Stimulated activated CD4-positive, alpha-beta T cell treated with anti-CD3 and anti-CD28 coated beads, TNF-alpha, amount 100 ng/mL, for 1 hour (primary cell): ENCODE measurements around the gene CRYZL1.
A peak's percentile ranks its signal among the peaks of the same experiment; 100 is the strongest.

ENCODE experiments used
- DNase-seq, 3 donors: peaks; one replicate each; pipeline ENCODE4 v3.0.0-alpha.2; 2020; ENCODE audit warnings: low read depth in 3 of 3, low spot score in 1 of 3

CRYZL1 gene

DNA sequence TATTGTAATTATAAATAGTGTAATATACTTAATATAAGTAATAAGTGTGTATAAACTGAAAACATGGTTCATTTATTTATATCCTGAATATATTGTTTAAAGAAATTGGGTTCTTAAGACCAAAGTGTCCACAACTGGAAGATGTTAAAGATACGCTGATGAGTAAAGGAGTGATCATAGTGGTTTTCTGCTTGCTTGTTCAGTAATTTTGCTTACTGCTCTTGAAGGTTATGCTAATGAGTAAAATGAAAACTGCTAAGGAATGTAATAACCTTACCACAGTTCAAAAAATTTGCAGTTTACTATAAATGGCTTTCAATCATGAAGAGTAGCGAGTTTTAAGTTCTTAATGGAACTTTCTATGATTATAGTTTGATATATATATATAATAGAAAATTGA lies 75.0 kb downstream of the CRYZL1 start:
- no peak for DNase-seq

DNA sequence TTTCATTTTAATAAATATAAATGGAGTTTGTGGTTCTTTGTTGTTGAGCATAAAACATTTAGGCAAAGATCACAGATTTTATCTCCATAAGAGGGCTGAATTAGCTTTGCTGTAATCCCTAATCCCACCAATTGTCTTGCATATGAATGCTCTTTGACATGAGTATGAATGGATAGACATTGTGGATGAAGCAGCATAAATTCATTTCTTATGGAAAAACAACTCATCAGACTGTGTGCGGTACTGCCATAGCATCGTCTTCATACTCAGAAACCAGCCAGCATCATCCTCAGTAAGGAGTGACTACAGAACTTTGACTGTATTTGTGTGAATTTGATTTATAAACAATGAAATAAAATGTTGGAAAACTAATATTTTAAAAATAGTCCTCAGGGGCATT lies 79.2 kb downstream of the CRYZL1 start:
- no peak for DNase-seq

DNA sequence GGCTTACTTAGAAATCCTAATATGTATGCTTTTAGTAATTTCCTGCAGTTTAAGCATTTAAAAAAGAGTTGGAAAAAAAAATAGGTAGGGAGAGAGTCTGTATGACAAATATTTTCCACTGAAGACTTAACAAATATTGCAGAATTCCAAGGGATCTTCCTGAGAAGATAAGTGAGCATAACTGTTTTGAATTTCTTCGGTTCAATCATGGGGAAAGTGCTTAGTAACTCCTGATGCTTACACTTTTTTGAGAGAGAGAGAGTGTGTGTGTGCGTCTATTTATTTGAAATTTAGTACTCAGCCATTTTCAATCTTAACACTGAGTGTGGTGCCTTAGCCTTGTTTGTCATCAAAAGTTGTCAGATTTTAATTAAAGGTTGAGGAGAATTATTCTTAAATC lies 80.2 kb downstream of the CRYZL1 start:
- no peak for DNase-seq

DNA sequence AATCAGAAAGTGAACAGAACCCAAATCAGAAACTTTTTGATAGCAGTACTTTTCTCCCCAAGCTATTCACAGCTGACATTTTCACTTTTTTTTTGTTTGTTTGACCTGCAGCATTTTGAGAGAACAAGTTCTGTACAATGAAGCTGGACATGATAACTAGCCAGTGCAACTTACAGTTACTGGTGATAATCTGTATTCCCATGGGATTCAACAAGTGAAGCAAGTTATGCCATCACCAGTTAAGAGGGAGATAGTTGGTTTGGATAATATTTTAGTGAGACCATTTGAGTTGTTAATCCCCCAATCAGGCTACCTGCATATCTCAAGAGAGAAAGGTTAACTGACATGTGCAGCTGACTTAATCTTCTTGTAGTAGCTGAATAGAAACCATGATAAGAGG lies 80.6 kb downstream of the CRYZL1 start:
- DNase-seq = no peak

DNA sequence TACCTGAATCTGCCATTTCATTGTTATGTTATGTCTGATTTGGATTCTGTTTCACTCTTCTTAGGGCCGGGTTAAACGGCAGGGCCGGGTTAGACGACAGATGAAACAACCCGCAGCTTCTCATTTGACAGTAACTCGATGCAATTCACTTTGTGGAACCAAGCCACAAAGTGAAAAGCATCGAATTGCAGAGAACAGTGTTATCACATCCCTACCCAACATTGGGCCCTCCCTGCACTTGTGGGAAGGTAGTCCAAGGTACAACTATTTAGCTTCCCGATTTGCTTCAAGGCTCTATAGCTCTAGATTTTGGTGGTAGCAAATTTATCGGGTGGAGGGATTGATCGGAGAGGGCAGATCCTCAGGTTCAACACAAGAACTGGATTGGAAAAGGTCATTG lies 81.7 kb downstream of the CRYZL1 start:
- DNase-seq = no peak

DNA sequence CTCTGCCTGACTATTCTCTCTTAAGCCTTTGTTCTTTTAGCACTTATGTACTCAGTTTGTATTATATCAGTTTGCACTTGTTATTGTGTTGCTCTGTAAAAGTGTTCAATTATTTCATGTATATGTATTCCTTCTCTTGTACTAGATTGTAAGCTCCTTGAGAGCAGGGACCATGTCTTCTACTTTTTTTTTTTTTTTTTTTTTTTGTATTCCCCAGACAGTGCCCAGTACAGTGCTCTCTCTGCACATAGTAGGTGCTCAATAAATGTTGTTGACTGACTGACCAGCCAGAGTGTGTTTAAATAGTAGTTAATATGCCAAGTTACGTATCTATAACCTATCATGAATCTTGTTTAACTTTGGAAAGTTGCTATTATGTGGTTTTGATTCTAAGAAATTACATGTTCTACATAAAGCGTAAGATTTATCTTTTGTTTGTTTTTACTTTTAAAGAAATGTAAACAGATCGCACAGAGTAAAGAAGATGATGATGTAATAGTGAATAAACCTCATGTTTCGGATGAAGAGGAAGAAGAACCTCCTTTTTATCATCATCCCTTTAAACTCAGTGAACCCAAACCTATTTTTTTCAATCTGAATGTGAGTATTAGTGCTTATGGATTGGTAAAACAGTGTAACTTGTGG lies 82.6 kb downstream of the CRYZL1 start:
- DNase-seq = no peak

DNA sequence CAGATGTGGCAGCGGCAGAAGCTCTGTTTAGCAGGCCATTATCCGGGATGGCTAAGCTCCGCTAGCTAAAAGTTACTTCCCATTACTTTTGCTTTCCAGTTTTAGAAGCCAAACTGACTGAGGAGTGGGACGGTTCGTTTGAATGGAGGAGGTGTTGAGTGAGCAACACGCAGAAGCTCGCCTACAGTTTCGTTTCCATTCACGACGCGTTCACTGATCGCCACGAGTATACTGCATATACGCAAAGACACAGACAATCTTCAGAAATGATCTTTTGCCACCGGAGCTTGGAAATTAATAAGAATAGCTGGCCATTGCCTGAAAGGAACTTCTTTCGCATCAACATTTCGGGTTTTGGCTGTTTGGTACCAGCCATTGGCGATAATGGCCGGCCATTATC lies 84.1 kb downstream of the CRYZL1 start:
- no peak for DNase-seq

DNA sequence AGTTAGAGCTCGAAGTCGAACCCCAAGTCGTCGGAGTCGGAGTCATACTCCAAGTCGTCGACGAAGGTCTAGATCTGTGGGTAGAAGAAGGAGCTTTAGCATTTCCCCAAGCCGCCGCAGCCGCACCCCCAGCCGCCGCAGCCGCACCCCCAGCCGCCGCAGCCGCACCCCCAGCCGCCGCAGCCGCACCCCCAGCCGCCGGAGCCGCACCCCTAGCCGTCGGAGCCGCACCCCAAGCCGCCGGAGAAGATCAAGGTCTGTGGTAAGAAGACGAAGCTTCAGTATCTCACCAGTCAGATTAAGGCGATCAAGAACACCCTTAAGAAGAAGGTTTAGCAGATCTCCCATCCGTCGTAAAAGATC lies 86.6 kb downstream of the CRYZL1 start:
- DNase-seq = no peak

DNA sequence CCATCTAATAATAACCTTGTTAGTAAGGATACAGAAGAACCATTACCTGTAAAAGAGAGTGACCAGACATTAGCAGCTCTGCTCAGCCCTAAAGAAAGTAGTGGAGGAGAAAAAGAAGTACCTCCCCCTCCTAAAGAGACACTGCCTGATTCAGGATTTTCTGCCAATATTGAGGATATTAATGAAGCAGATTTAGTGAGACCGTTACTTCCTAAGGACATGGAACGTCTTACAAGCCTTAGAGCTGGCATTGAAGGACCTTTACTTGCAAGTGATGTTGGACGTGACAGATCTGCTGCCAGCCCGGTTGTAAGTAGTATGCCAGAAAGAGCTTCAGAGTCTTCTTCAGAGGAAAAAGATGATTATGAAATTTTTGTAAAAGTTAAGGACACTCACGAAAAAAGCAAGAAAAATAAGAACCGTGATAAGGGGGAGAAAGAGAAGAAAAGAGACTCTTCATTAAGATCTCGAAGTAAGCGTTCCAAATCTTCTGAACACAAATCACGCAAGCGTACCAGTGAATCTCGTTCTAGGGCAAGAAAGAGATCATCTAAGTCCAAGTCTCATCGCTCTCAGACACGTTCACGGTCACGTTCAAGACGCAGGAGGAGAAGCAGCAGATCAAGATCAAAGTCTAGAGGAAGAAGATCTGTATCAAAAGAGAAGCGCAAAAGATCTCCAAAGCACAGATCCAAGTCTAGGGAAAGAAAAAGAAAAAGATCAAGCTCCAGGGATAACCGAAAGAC lies 87.1 kb downstream of the CRYZL1 start:
- no peak for DNase-seq

DNA sequence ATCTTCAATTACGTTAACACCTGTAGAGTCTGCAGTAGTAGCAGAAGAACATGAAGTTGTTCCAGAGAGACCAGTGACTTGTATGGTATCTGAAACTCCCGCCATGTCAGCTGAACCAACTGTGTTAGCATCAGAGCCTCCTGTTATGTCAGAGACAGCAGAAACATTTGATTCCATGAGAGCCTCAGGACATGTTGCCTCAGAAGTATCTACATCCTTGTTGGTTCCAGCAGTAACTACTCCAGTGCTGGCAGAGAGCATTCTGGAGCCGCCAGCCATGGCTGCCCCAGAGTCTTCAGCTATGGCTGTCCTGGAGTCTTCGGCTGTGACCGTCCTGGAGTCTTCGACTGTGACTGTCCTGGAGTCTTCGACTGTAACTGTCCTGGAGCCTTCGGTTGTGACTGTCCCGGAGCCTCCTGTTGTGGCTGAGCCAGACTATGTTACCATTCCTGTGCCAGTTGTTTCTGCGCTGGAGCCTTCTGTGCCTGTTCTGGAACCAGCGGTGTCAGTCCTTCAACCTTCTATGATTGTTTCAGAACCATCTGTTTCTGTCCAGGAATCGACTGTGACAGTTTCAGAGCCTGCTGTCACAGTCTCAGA lies 88.4 kb downstream of the CRYZL1 start:
- DNase-seq = no peak

DNA sequence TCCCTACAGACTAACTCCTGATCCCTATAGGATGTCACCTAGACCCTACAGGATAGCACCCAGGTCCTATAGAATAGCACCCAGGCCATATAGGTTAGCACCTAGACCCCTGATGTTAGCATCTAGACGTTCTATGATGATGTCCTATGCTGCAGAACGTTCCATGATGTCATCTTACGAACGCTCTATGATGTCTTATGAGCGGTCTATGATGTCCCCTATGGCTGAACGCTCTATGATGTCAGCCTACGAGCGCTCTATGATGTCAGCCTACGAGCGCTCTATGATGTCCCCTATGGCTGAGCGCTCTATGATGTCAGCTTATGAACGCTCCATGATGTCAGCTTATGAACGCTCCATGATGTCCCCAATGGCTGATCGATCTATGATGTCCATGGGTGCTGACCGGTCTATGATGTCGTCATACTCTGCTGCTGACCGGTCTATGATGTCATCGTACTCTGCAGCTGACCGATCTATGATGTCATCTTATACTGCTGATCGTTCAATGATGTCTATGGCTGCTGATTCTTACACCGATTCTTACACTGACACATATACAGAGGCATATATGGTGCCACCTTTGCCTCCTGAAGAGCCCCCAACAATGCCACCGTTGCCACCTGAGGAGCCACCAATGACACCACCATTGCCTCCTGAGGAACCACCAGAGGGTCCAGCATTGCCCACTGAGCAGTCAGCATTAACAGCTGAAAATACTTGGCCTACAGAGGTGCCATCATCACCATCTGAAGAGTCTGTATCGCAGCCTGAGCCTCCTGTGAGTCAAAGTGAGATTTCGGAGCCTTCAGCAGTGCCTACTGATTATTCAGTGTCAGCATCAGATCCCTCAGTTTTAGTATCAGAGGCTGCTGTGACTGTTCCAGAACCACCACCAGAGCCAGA lies 89.2 kb downstream of the CRYZL1 start:
- no peak for DNase-seq

DNA sequence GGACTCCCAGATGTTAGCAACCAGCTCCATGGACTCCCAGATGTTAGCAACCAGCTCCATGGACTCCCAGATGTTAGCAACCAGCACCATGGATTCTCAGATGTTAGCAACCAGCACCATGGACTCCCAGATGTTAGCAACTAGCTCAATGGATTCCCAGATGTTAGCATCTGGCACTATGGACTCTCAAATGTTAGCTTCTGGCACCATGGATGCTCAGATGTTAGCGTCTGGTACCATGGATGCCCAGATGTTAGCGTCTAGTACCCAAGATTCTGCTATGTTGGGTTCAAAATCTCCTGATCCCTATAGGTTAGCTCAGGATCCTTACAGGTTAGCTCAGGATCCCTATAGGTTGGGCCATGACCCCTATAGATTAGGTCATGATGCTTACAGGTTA lies 89.9 kb downstream of the CRYZL1 start:
- DNase-seq = no peak

DNA sequence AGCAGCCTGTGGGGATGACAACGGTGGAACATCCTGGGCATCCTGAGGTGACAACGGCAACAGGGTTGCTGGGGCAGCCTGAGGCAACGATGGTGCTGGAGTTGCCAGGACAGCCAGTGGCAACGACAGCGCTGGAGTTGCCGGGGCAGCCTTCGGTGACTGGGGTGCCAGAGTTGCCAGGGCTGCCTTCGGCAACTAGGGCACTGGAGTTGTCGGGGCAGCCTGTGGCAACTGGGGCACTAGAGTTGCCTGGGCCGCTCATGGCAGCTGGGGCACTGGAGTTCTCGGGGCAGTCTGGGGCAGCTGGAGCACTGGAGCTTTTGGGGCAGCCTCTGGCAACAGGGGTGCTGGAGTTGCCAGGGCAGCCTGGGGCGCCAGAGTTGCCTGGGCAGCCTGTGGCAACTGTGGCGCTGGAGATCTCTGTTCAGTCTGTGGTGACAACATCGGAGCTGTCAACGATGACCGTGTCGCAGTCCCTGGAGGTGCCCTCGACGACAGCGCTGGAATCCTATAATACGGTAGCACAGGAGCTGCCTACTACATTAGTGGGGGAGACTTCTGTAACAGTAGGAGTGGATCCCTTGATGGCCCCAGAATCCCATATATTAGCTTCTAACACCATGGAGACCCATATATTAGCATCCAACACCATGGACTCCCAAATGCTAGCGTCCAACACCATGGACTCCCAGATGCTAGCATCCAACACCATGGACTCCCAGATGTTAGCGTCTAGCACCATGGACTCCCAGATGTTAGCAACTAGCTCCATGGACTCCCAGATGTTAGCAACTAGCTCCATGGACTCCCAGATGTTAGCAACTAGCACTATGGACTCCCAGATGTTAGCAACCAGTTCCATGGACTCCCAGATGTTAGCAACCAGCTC lies 90.5 kb downstream of the CRYZL1 start:
- no peak for DNase-seq

DNA sequence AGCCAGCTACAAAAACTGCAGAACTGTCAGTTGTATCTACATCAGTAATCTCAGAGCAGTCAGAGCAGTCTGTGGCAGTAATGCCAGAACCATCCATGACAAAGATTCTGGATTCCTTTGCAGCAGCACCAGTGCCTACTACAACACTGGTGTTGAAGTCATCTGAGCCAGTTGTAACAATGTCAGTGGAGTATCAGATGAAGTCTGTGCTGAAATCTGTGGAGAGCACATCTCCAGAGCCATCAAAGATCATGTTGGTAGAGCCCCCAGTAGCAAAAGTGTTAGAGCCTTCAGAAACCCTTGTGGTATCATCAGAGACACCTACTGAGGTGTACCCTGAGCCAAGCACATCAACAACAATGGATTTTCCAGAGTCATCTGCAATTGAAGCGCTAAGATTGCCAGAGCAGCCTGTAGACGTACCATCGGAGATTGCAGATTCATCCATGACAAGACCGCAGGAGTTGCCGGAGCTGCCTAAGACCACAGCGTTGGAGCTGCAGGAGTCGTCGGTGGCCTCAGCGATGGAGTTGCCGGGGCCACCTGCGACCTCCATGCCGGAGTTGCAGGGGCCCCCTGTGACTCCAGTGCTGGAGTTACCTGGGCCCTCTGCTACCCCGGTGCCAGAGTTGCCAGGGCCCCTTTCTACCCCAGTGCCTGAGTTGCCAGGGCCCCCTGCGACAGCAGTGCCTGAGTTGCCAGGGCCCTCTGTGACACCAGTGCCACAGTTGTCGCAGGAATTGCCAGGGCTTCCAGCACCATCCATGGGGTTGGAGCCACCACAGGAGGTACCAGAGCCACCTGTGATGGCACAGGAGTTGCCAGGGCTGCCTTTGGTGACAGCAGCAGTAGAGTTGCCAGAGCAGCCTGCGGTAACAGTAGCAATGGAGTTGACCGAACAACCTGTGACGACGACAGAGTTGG lies 91.4 kb downstream of the CRYZL1 start:
- no peak for DNase-seq

DNA sequence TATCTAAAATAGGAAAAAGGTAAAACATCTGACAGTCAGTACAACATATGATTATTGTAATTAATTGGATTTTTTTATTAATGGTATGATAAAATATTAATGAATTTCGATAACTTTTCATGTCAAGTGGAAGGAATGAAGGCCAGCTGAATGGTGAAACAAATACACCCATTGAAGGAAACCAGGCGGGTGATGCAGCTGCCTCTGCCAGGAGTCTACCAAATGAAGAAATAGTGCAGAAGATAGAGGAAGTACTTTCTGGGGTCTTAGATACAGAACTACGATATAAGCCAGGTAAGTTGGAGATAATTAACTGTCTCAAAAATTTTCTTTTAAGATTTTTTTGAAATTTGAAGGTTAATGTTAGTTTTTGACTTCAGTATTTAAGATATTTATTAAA lies 95.5 kb downstream of the CRYZL1 start:
- DNase-seq = no peak

DNA sequence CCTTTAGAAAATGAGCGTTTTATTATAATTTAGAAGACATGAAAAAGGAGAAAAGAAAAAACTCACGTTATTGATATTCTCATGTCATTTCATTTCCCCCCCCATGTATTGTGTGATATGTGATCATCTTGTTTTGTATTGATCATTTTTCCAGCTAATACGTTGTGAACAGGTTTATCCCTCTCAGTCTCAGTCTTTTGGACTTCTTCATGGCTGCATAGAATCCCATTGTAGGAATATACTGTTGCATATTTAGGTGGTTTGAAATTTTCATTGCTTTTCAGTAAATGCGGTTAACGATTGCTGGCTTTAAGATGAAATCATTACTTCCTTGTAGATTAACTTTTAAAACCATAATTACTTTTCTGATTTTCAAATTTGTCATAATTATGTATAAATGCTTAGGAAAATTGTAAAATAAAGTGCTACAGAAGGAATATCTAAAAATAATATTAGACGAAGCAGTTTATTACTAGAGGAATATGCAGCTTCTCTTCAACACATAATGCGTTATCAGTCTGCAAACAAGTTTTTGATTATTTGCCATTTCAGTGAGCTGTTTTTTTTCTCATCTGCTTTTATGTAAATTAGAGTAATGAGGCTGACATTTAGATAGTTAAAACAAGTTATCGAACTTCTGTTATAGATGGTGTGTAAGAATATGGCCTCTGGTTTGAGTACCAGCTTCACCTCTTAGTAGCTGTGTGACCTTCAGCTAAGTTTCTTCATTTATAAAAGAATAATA lies 96.9 kb downstream of the CRYZL1 start:
- no peak for DNase-seq

DNA sequence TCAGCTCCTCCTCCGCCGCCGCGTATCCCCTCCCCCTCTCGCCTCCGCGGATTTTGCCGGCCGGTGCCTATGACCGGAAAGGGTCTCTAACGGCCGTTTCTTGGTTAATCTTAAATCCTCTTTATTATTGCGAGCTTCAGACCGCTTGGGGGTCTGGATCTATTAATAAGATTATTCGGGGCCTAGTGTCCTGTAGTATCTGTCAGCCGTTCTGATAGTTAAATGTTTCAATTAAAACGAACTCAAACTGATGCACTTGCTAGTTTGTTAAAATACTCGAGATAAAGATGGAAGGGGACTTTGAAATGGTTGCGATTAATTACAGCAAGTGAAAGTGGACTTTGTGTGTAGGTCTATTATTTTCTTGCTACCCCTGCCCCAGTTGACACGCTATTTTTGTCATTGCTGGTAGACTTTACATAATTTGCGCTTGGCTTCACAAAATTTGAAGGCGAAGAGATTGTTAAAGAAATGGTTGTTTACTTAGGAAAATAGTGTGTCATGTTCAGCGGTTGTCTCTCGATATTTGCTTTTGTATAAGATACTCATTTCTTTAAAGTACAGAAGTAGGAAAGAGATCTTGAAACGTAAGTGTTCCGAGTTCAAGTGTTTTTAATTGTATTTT lies 97.9 kb downstream of the CRYZL1 start:
- DNase-seq = peak in 1 of 3 donors; percentile 57
